Muscle of leg (tissue), 9 donors: Measurements from ENCODE around the gene PYURF. TPM values are rescaled to one million over a fixed set of nuclear protein-coding genes. Genes with fewer than 3 reads are reported as not detected.

ENCODE experiments used
- polyA plus RNA-seq, 8 donors: library from polyadenylated mRNA; unstranded; fragments of 120-200 nt; gene quantifications; one replicate each; pipeline versions ENCODE4 v1.2.1 to v1.2.3, GENCODE V29; 2013; ENCODE audit warnings: inconsistent platforms in 1 of 8, low replicate concordance in 1 of 8; ENCODE audit not compliant: insufficient read length in 8 of 8, insufficient read depth in 1 of 8
- total RNA-seq: library from RNA; stranded (reverse); fragments of 120-200 nt; gene quantifications from one replicate; pipeline ENCODE4 v1.2.4, GENCODE V29; 2013

The PYURF gene
- total and polyA plus RNA-seq, 9 donors, result 62.7 to 80.8 (median 70.4) TPM

Other genes starting within 250 kb of the PYURF start
- gene PPM1K, start 239.2 kb downstream of the PYURF start, total RNA-seq, result 22.5 TPM
- gene PPM1K, start 239.2 kb downstream of the PYURF start, polyA plus RNA-seq, result 10 to 100 TPM; 10.9 to 17.4 (median 14.8) TPM
- gene HERC6, start 144.9 kb downstream of the PYURF start, total RNA-seq, result 1.3 TPM
- gene HERC6, start 144.9 kb downstream of the PYURF start, polyA plus RNA-seq, result 1 to 10 TPM in 4 of 8 donors, under 1 TPM in 4; 0.77 to 2.3 (median 1.1) TPM
- gene HERC5, start 66.7 kb downstream of the PYURF start, total RNA-seq, result 1.8 TPM
- 1 to 10 TPM; 1.3 to 2.1 (median 1.8) TPM for gene HERC5, start 66.7 kb downstream of the PYURF start, polyA plus RNA-seq
- gene HERC3, start 68.7 kb upstream of the PYURF start, total RNA-seq, result 9.1 TPM
- gene HERC3, start 68.7 kb upstream of the PYURF start, polyA plus RNA-seq, result 10 to 100 TPM in 7 of 8 donors, 1 to 10 TPM in 1; 9.7 to 14.7 (median 12.8) TPM
- 6.0 TPM for gene NAP1L5, start 174.1 kb upstream of the PYURF start, total RNA-seq
- gene NAP1L5, start 174.1 kb upstream of the PYURF start, polyA plus RNA-seq, result 10 to 100 TPM in 3 of 8 donors, 1 to 10 TPM in 5; 7.0 to 12.5 (median 9.1) TPM